Neutrophil (primary cell): Measurements from ENCODE around the gene ADGRD1.

Experiments
- H3K27ac ChIP-seq: fragments of 200-600 bp; sonication (generic); 2 replicates; pipeline ENCODE4 v1.5.1; 2016; ENCODE audit warnings: mild to moderate bottlenecking, moderate library complexity
- H3K27me3 ChIP-seq: fragments of 200-600 bp; sonication (generic); 2 replicates; pipeline ENCODE4 v1.6.0; 2016; ENCODE audit warnings: mild to moderate bottlenecking
- H3K36me3 ChIP-seq: fragments of 200-600 bp; sonication (generic); 2 replicates; pipeline ENCODE4 v1.5.1; 2017
- H3K4me1 ChIP-seq, 2 experiments: fragments of 200-600 bp in 1 of 2; sonication (generic) in 1 of 2; 1 replicate in 1 of 2; 2 replicates in 1 of 2; pipeline versions ENCODE4 v1.5.1 to v1.6.1; 2013 to 2016; ENCODE audit warnings: low read depth in 1 of 2, low read length in 1 of 2, mild to moderate bottlenecking in 1 of 2, moderate library complexity in 1 of 2; ENCODE audit not compliant: control insufficient read depth in 1 of 2, insufficient read depth in 1 of 2
- H3K4me3 ChIP-seq, 2 experiments: fragments of 200-600 bp in 1 of 2; sonication (generic) in 1 of 2; 1 replicate in 1 of 2; 2 replicates in 1 of 2; pipeline ENCODE4 v1.5.1; 2013 to 2016; ENCODE audit warnings: low read depth in 1 of 2, low read length in 1 of 2, mild to moderate bottlenecking in 1 of 2, moderate library complexity in 1 of 2
- H3K9me3 ChIP-seq: fragments of 200-600 bp; sonication (generic); 2 replicates; pipeline ENCODE4 v1.5.1; 2016
- TF ChIP-seq, protein P1 (sequence below): fragments of 200-600 bp; sonication (generic); IDR thresholded peaks from 2 replicates; pipeline ENCODE4 v1.5.1; 2016; ENCODE audit warnings: antibody characterized with exemption

Gene ADGRD1

DNA sequence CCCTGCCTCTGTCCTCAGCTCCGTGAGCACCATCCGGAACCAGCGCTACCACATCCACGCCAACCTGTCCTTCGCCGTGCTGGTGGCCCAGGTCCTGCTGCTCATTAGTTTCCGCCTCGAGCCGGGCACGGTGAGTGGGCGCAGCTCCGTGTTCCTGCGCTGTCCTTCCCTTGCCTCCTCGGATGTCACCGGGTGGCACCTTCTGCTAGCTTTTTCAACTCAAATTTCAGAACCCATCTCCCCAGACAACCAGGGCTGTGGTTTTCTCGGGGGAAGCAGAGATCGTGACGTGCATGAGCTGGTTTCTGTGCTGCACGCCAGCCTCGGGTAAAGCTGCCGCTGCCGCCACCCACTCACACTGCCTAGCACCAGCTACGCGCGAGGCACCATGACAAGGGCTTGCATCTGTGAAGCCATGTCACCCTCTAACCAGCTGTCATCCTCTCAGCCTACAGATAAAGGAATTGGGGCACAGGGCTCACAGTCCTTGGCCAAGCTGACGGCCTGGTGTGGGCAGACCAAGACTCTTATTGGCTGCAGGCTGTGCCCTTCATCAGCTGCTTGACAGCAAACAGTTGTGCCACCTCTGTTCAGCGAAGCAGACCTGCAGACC is 152.1 kb downstream of the ADGRD1 start:
- Histone ChIP-seq H3K36me3 (no peaks in the 10 kb centered on the region), H3K4me3 (no peak overlapping the region), H3K27me3 (peaks cover 17% of the 10 kb centered on the region), H3K27ac (no peak overlapping the region), H3K4me1 (no peaks in the 10 kb centered on the region), H3K9me3 (no peaks in the 10 kb centered on the region)
- TF ChIP-seq, protein P1, sequence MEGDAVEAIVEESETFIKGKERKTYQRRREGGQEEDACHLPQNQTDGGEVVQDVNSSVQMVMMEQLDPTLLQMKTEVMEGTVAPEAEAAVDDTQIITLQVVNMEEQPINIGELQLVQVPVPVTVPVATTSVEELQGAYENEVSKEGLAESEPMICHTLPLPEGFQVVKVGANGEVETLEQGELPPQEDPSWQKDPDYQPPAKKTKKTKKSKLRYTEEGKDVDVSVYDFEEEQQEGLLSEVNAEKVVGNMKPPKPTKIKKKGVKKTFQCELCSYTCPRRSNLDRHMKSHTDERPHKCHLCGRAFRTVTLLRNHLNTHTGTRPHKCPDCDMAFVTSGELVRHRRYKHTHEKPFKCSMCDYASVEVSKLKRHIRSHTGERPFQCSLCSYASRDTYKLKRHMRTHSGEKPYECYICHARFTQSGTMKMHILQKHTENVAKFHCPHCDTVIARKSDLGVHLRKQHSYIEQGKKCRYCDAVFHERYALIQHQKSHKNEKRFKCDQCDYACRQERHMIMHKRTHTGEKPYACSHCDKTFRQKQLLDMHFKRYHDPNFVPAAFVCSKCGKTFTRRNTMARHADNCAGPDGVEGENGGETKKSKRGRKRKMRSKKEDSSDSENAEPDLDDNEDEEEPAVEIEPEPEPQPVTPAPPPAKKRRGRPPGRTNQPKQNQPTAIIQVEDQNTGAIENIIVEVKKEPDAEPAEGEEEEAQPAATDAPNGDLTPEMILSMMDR, result no peak

DNA sequence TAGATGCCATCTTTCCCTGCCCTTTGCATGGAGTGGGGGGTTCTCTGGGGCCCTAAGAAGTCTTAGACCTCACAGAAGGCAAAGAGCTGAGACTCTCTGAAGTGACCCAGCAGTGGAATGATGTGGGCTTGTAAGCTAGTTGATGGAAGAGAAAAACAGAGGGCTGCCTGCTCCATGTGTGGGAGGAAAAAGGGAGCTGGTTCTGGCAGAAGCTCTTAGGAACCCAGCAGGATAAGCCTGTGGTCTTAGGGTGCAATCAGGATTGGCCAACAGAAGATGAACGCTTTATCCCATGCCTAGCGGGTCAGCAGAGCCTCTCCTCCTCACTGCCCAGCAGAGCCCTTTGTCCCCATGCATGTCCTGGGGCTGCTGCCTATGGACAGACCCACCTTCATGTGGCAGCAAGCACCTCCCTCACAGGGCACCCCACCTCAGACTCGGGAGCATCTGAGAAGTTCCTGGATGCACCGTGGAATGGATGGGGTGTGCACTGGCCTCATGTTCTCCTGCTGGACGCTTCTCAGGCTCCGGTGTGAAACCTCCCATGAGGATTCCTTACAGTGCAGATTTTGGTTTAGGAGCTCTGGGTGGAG is 152.7 kb downstream of the ADGRD1 start:
- H3K4me3 ChIP-seq, result no peak overlapping the region
- TF ChIP-seq, protein P1, result no peak
- no peaks in the 10 kb centered on the region for H3K4me1 ChIP-seq
- no peak overlapping the region for H3K27ac ChIP-seq
- H3K9me3 ChIP-seq, result no peaks in the 10 kb centered on the region
- H3K27me3 ChIP-seq, result peaks cover 17% of the 10 kb centered on the region
- no peaks in the 10 kb centered on the region for H3K36me3 ChIP-seq

DNA sequence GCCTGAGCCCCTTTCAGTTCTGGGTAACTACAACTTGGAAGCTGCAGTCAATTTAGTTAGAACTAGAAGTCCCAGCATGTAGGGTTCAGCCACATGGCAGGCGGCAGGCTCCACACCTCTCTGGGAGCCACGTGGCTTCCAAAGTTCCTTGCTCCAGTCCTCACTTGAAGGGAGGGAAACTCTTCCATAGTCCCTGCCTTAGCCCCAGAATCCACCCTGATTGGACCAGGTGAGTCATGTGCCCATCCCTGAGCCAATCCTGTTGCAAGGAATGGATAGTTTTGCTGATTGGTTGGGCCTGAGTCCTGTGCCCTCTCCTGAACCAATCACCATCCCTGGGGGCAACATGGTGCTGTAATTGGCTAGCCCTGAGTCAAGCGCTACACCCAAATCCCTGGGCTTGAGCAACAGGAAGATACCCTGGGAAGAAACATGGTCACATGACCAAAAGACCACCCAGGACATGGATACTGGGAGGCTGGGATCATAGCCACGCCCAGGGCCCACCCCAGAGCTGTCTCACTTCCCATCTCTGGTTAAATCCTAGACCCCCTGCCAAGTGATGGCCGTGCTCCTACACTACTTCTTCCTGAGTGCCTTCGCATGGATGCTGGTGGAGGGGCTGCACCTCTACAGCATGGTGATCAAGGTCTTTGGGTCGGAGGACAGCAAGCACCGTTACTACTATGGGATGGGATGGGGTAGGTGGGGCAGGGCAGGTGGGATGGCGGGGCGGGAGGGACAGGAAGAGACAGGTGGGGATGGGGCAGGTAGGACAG is 154.7 kb downstream of the ADGRD1 start:
- no peaks in the 10 kb centered on the region for H3K9me3 ChIP-seq
- no peaks in the 10 kb centered on the region for H3K36me3 ChIP-seq
- no peak overlapping the region for H3K4me3 ChIP-seq
- H3K4me1 ChIP-seq, result no peaks in the 10 kb centered on the region
- no peak overlapping the region for H3K27ac ChIP-seq
- TF ChIP-seq, protein P1, result no peak
- H3K27me3 ChIP-seq, result peaks cover 17% of the 10 kb centered on the region

DNA sequence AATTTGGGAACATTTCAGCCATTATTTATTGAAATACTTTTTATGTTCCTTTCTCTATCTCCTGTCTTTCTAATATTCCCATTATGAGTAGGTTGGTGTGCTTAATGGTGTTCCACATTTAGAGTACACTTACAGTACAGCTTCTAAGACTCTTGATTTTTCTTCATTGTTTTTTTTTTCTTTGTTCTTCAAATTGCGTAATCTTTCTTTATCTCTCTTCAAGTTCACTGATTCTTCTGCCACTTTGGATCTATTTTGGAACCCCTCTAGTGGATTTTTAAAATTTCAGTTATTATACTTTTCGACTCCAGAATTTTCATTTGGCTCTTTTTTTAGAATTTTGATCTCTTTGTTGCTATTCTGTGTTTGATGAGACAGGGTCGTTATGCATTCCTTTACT is 157.7 kb downstream of the ADGRD1 start:
- H3K4me1 ChIP-seq, result no peaks in the 10 kb centered on the region
- no peak overlapping the region for H3K4me3 ChIP-seq
- TF ChIP-seq, protein P1, result no peak
- peaks cover 13% of the 10 kb centered on the region for H3K27me3 ChIP-seq
- no peaks in the 10 kb centered on the region for H3K9me3 ChIP-seq
- no peaks in the 10 kb centered on the region for H3K36me3 ChIP-seq
- H3K27ac ChIP-seq, result no peak overlapping the region

DNA sequence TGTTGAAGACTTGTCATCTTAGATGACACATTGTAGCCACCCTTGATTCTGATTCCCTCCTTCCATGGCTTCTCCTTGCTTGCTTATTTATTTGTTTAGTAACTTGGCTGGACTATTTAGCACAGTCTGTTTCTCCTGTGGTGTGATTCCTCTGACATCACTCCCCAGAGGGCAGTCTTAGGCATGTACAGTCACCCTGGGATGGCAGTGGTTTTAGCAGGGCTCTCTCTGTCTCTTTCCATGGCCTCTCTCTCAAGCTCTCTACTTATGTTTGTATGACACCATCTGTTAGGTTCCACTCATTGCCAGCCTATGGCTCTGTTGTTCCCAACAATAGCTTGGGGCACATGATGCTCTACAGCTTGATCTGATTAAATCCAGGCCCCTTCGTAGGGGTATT is 158.3 kb downstream of the ADGRD1 start:
- Histone ChIP-seq H3K4me3 (no peak overlapping the region), H3K36me3 (no peaks in the 10 kb centered on the region), H3K27ac (no peak overlapping the region), H3K27me3 (peaks cover 7% of the 10 kb centered on the region), H3K4me1 (no peaks in the 10 kb centered on the region), H3K9me3 (no peaks in the 10 kb centered on the region)
- TF ChIP-seq, protein P1, result no peak
